ENCODE measurements around the gene OR51M1. TPM values are rescaled to one million over a fixed set of nuclear protein-coding genes. Genes with fewer than 3 reads are reported as not detected.

Gene OR51M1
- total RNA-seq, 1 experiment from 2014 or later, result not detected

GRCh38 chr11:5343474-5344335, 39.9 kb upstream of the OR51M1 start, which contains the start of gene OR51B5:
Gene OR51B5, minus strand, starts transcription at chr11:5343524. Its CDS starts 0 bp downstream, at chr11:5343524.
- intact Hi-C loops (cut with micrococcal nuclease; ENCODE audit: unreplicated experiment), result no loop called here
- Histone ChIP-seq H3K36me3 (ENCODE audit: control insufficient read depth, insufficient read depth, low read length) (no peaks in the 10 kb centered on the region), H3K4me3 (ENCODE audit: low read depth in 2 of 2, low read length in 2 of 2) (no peak within 1 kb of the TSS), H3K27me3 (ENCODE audit: control insufficient read depth, insufficient read depth, low read length) (no peaks in the 10 kb centered on the region), H3K27ac (ENCODE audit: low read length) (no peak within 1 kb of the TSS), H3K9me3 (ENCODE audit: control insufficient read depth, insufficient read depth, low read depth, low read length) (no peaks in the 10 kb centered on the region), H3K4me1 (ENCODE audit: control insufficient read depth, insufficient read depth, low read length) (no peaks in the 10 kb centered on the region)
- ChIA-PET CTCF (no interaction called here), POLR2A (no interaction called here)
- DNase-seq (ENCODE audit: low read depth, low spot score) (no peak), ATAC-seq (no peak)
- BruUV-seq (replicated peaks), result no TSS peak
- TF ChIP-seq CTCF (IDR thresholded peaks at IDR 0.05) (no peak), POLR2AphosphoS5 (IDR thresholded peaks at IDR 0.05; ENCODE audit: low read depth, low read length) (no peak), SIN3A (IDR thresholded peaks at IDR 0.05; ENCODE audit: borderline replicate concordance, insufficient read depth, low read depth, low read length) (no peak), REST (IDR thresholded peaks at IDR 0.05; ENCODE audit: insufficient read depth in 1 of 2, low read depth in 2 of 2, low read length in 1 of 2) (no peak), TCF7L2 (IDR thresholded peaks at IDR 0.05; ENCODE audit: low read depth, low read length) (no peak)
- in situ Hi-C loops (cut with HindIII; ENCODE audit: low pct_unique_long_range_greater_than_20kb, low sequenced_read_pairs), result no loop called here

GRCh38 chr11:5345831-5346230, 37.8 kb upstream of the OR51M1 start:
- no peaks in the 10 kb centered on the region for H3K36me3 ChIP-seq (ENCODE audit: control insufficient read depth, insufficient read depth, low read length)
- BruUV-seq (replicated peaks), result no TSS peak
- no peak overlapping the region for H3K4me3 ChIP-seq (ENCODE audit: low read depth in 2 of 2, low read length in 2 of 2)
- ChIA-PET POLR2A (no interaction called here), CTCF (no interaction called here)
- TF ChIP-seq CTCF (IDR thresholded peaks at IDR 0.05) (no peak), SIN3A (IDR thresholded peaks at IDR 0.05; ENCODE audit: borderline replicate concordance, insufficient read depth, low read depth, low read length) (no peak), POLR2AphosphoS5 (IDR thresholded peaks at IDR 0.05; ENCODE audit: low read depth, low read length) (no peak), TCF7L2 (IDR thresholded peaks at IDR 0.05; ENCODE audit: low read depth, low read length) (no peak), REST (IDR thresholded peaks at IDR 0.05; ENCODE audit: insufficient read depth in 1 of 2, low read depth in 2 of 2, low read length in 1 of 2) (no peak)
- intact Hi-C loops (cut with micrococcal nuclease; ENCODE audit: unreplicated experiment) (no loop called here), in situ Hi-C loops (cut with HindIII; ENCODE audit: low pct_unique_long_range_greater_than_20kb, low sequenced_read_pairs) (no loop called here)
- no peak for ATAC-seq
- no peaks in the 10 kb centered on the region for H3K4me1 ChIP-seq (ENCODE audit: control insufficient read depth, insufficient read depth, low read length)
- DNase-seq (ENCODE audit: low read depth, low spot score), result no peak
- no peaks in the 10 kb centered on the region for H3K27me3 ChIP-seq (ENCODE audit: control insufficient read depth, insufficient read depth, low read length)
- H3K27ac ChIP-seq (ENCODE audit: low read length), result no peak overlapping the region
- H3K9me3 ChIP-seq (ENCODE audit: control insufficient read depth, insufficient read depth, low read depth, low read length), result no peaks in the 10 kb centered on the region

All from Panc1 (cell line).